ENCODE results near the gene XYLB. TPM values are rescaled to one million over a fixed set of nuclear protein-coding genes. Genes with fewer than 3 reads are reported as not detected.

The XYLB gene
- total and polyA plus RNA-seq, 2 of the 13 experiments (the other 11 are each of a cell fraction or from before 2014, with no cell fraction given): 25.9 to 30.0 TPM

- no peak overlapping the region for H3K4me3 ChIP-seq (replicated peaks in 1 of 3; ENCODE audit: insufficient read depth in 1 of 3, low read depth in 2 of 3, low read length in 3 of 3)
- no peak overlapping the region for H3K9ac ChIP-seq (ENCODE audit: insufficient read depth, low read depth, low read length)
- ATAC-seq (no peak), FAIRE-seq (no peak), DNase-seq (ENCODE audit: low spot score) (no peak)
- no peaks in the 10 kb centered on the region for H3K4me1 ChIP-seq (ENCODE audit: insufficient read depth, low read length)
- intact Hi-C loops (cut with micrococcal nuclease; ENCODE audit: unreplicated experiment): no loop called here
- H3K4me2 ChIP-seq (ENCODE audit: low read depth, low read length): no peak overlapping the region
- 51% methylated on average over 12 of the region's 12 CpGs for WGBS (ENCODE audit: low lambda C conversion rate)
- peaks cover 7 to 67% of the 10 kb centered on the region in 2 experiments for H3K27me3 ChIP-seq (ENCODE audit: control insufficient read depth in 1 of 2, insufficient read depth in 2 of 2, low read length in 2 of 2)
- BruUV-seq (replicated peaks): no TSS peak
- H3K27ac ChIP-seq (ENCODE audit: extremely low read length, insufficient read depth, low read length): no peak overlapping the region
- H2AFZ ChIP-seq (ENCODE audit: low read length): no peak overlapping the region
- no peaks in the 10 kb centered on the region for H4K20me1 ChIP-seq (ENCODE audit: insufficient read depth, low read length)
- no peak for TF ChIP-seq ZNF510 (CRISPR knock-in tag; IDR thresholded peaks at IDR 0.05; ENCODE audit: low read depth)
- TF ChIP-seq AGO1 (IDR thresholded peaks at IDR 0.05; ENCODE audit: low read depth, low read length, poor library complexity, severe bottlenecking): no peak
- TF ChIP-seq ZNF782 (CRISPR knock-in tag; IDR thresholded peaks at IDR 0.05; ENCODE audit: borderline replicate concordance): no peak
- no peak for TF ChIP-seq SKI (IDR thresholded peaks at IDR 0.05; ENCODE audit: partially characterized antibody)
- no peak for TF ChIP-seq ZFX (CRISPR knock-in tag; IDR thresholded peaks at IDR 0.05; ENCODE audit: low read depth)
- no peak for TF ChIP-seq PRPF4 (IDR thresholded peaks at IDR 0.05; ENCODE audit: low read depth, low read length, poor library complexity, severe bottlenecking)
- no peak for TF ChIP-seq RXRB (CRISPR knock-in tag; IDR thresholded peaks at IDR 0.05; ENCODE audit: borderline replicate concordance)
- TF ChIP-seq TCF7L2 (IDR thresholded peaks at IDR 0.05; ENCODE audit: low read depth, low read length): no peak
- no peak for TF ChIP-seq ZNF44 (CRISPR knock-in tag; IDR thresholded peaks at IDR 0.05)
- TF ChIP-seq SATB2 (CRISPR knock-in tag; IDR thresholded peaks at IDR 0.05): no peak
- TF ChIP-seq ZNF777 (CRISPR knock-in tag; IDR thresholded peaks at IDR 0.05): no peak
- TF ChIP-seq ZFP82 (CRISPR knock-in tag; IDR thresholded peaks at IDR 0.05; ENCODE audit: borderline replicate concordance): no peak
- no peak for TF ChIP-seq IRF2 (CRISPR knock-in tag; IDR thresholded peaks at IDR 0.05)
- no peak for TF ChIP-seq ZNF546 (CRISPR knock-in tag; conservative IDR thresholded peaks at IDR 0.05)
- TF ChIP-seq CC2D1A (CRISPR knock-in tag; IDR thresholded peaks at IDR 0.05): no peak
- in situ Hi-C loops (cut with HindIII; ENCODE audit: extremely low pct_ligation_motif_present, low pct_unique_long_range_greater_than_20kb): no loop called here
- no peaks in the 10 kb centered on the region for H3K36me3 ChIP-seq (replicated peaks in 1 of 2; ENCODE audit: control insufficient read depth in 1 of 2, insufficient read depth in 2 of 2, low read length in 2 of 2)
- H3K79me2 ChIP-seq (ENCODE audit: insufficient read depth, low read length): no peaks in the 10 kb centered on the region
- POLR2A ChIA-PET: no interaction called here
- no peaks in the 10 kb centered on the region for H3K9me3 ChIP-seq (ENCODE audit: low read length)
- CTCF ChIA-PET (ENCODE audit: low intra/inter-chr PET ratio, low total read pairs): no interaction called here
These were observed 39.0 kb upstream of the XYLB start for GRCh38 chr3:38307599-38307998.

Measured in HepG2 (cell line).